Transverse colon (tissue), 4 donors: Measurements from ENCODE around the gene MAPK8IP3. TPM values are rescaled to one million over a fixed set of nuclear protein-coding genes. Genes with fewer than 3 reads are reported as not detected.

Experiments
- DNase-seq: peaks from one replicate; pipeline ENCODE4 v3.0.0-alpha.2; 2019
- H3K27ac ChIP-seq, 4 donors: fragments of 200-600 bp; sonication (generic); 2 replicates each; pipeline ENCODE4 v1.5.1; 2016 to 2018; ENCODE audit warnings: inconsistent platforms in 4 of 4
- H3K27me3 ChIP-seq: fragments of 200-600 bp; sonication (generic); 2 replicates; pipeline ENCODE4 v1.5.1; 2017; ENCODE audit warnings: inconsistent platforms
- H3K36me3 ChIP-seq, 4 donors: fragments of 200-600 bp; sonication (generic); 2 replicates each; pipeline ENCODE4 v1.5.1; 2017 to 2019; ENCODE audit warnings: inconsistent platforms in 4 of 4
- H3K4me1 ChIP-seq, 4 donors: fragments of 200-600 bp; sonication (generic); 2 replicates each; pipeline ENCODE4 v1.5.1; 2017 to 2020; ENCODE audit warnings: inconsistent platforms in 4 of 4
- H3K4me3 ChIP-seq, 4 donors: fragments of 200-600 bp; sonication (generic); 1 replicate in 1 of 4; 2 replicates in 3 of 4; pipeline versions ENCODE4 v1.5.1 to v1.6.1; 2017 to 2019; ENCODE audit warnings: inconsistent platforms in 4 of 4
- H3K9me3 ChIP-seq, 2 donors: fragments of 200-600 bp; sonication (generic); 2 replicates each; pipeline ENCODE4 v1.5.1; 2017 to 2019; ENCODE audit warnings: inconsistent platforms in 2 of 2
- CTCF ChIP-seq, 5 experiments: fragments of 200-600 bp in 3 of 5; fragments of 450-650 bp in 2 of 5; sonication (generic) in 3 of 5; IDR thresholded peaks; 1 replicate in 2 of 5; 2 replicates in 3 of 5; pipeline ENCODE4 v1.5.1; 2016 to 2017; ENCODE audit warnings: antibody characterized with exemption in 5 of 5, inconsistent platforms in 3 of 5, mild to moderate bottlenecking in 2 of 5, moderate library complexity in 1 of 5
- EP300 ChIP-seq: sonication (generic); formaldehyde crosslinking; IDR thresholded peaks from one replicate; pipeline ENCODE4 v1.6.1; 2017; ENCODE audit warnings: antibody characterized with exemption, low read depth
- POLR2A ChIP-seq: fragments of 450-650 bp; IDR thresholded peaks from one replicate; pipeline ENCODE4 v1.6.1; 2016; ENCODE audit warnings: antibody characterized with exemption, mild to moderate bottlenecking, moderate library complexity
- POLR2AphosphoS5 ChIP-seq, 3 donors: sonication (generic); formaldehyde crosslinking; IDR thresholded peaks; one replicate each; pipeline ENCODE4 v1.6.1; 2016; ENCODE audit warnings: antibody characterized with exemption in 3 of 3
- WGBS, 2 donors: methylation state at CpG; one replicate each; pipeline ENCODE4 v1.1.5; 2018; ENCODE audit warnings: low coverage in 1 of 2; 5-methylcytosine and 5-hydroxymethylcytosine counted together
- in situ Hi-C, 4 donors: fragments of 200-750 bp; cut with MboI; loops; one replicate each; pipeline versions ENCODE4 v1.15.0 to v1.15.1; 2017; ENCODE audit warnings: low sequenced_read_pairs in 3 of 4, low pct_ligation_motif_present in 1 of 4, low pct_unique_long_range_greater_than_20kb in 1 of 4
- intact Hi-C: fragments of 100-400 bp; cut with DNase I; formaldehyde crosslinking; loops from one replicate; pipeline ENCODE4 v1.15.1; 2023; ENCODE audit warnings: low total_unique reads
- total RNA-seq, 4 donors: library from RNA; depleted of rRNA; stranded (reverse); fragments of >200 nt; gene quantifications; one replicate each; pipeline ENCODE4 v1.1.0, GENCODE V29; 2016

MAPK8IP3 gene
- total RNA-seq, 4 donors from 2014 or later: 74.0 to 250 (median 138) TPM

GRCh38 chr16:1723450-1724147 is 17.6 kb downstream of the MAPK8IP3 start:
- WGBS, 2 donors: 51 to 59% methylated on average over 4 to 6 of the region's 6 CpGs
- Histone ChIP-seq H3K27ac (peak overlapping the region; percentile 16 to 82 (median 78)), H3K36me3 (peaks cover 0 to 17% (median 3%) of the 10 kb centered on the region in 4 donors), H3K9me3 (no peaks in the 10 kb centered on the region), H3K4me3 (no peak overlapping the region), H3K27me3 (no peaks in the 10 kb centered on the region), H3K4me1 (peaks cover 11 to 33% (median 26%) of the 10 kb centered on the region in 4 donors)
- DNase-seq: peak; percentile 54
- in situ Hi-C loops: no loop called here
- TF ChIP-seq POLR2AphosphoS5 (IDR thresholded peaks at IDR 0.05) (no peak), POLR2A (no peak), EP300 (no peak), CTCF (IDR thresholded peaks at IDR 0.05) (peak; percentile 72 to 84 (median 76))
- intact Hi-C loops: no loop called here

DNA sequence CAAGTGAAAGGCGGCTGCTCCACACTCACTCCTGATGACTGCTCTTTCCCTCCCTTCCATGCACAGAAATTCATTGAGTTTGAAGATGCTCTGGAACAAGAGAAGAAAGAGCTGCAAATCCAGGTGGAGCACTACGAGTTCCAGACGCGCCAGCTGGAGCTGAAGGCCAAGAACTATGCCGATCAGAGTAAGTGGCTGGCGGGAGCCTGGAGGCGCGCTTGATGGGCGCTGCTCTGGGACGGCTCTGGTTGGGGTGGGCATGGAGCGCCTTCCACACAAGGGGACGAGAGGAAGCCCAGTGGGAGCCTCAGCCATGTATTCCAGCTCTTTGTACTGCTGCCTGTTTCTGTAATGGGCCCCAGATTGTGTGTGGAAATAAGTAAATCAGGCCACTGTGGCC is 18.5 kb downstream of the MAPK8IP3 start:
- TF ChIP-seq EP300 (no peak), POLR2AphosphoS5 (IDR thresholded peaks at IDR 0.05) (no peak), CTCF (IDR thresholded peaks at IDR 0.05) (no peak), POLR2A (no peak)
- in situ Hi-C loops: no loop called here
- intact Hi-C loops: no loop called here
- DNase-seq: no peak
- Histone ChIP-seq H3K36me3 (peaks cover 0 to 17% (median 3%) of the 10 kb centered on the region in 4 donors), H3K4me1 (peaks cover 11 to 33% (median 26%) of the 10 kb centered on the region in 4 donors), H3K27me3 (no peaks in the 10 kb centered on the region), H3K27ac (no peak overlapping the region), H3K9me3 (no peaks in the 10 kb centered on the region), H3K4me3 (no peak overlapping the region)
- 98% methylated on average over 12 of the region's 12 CpGs; no CpG with 5 or more reads in 1 of the 2 donors for WGBS, 2 donors

GRCh38 chr16:1726661-1727502 is 20.9 kb downstream of the MAPK8IP3 start:
- Histone ChIP-seq H3K27me3 (no peaks in the 10 kb centered on the region), H3K9me3 (no peaks in the 10 kb centered on the region), H3K27ac (no peak overlapping the region), H3K36me3 (peaks cover 0 to 17% (median 3%) of the 10 kb centered on the region in 4 donors), H3K4me3 (no peak overlapping the region), H3K4me1 (peaks cover 10 to 20% (median 16%) of the 10 kb centered on the region in 4 donors)
- intact Hi-C loops (no loop called here), in situ Hi-C loops (no loop called here)
- 94 to 96% methylated on average over 14 to 28 of the region's 32 CpGs for WGBS, 2 donors
- no peak for DNase-seq
- TF ChIP-seq POLR2AphosphoS5 (IDR thresholded peaks at IDR 0.05) (no peak), CTCF (IDR thresholded peaks at IDR 0.05) (no peak), POLR2A (no peak), EP300 (no peak)
